DMS114 treated with DMSO at 0.1 percent for 48 hours (cell line): ENCODE measurements around the gene TCOF1.

Experiments used
- DNase-seq: peaks from one replicate; lab custom pipeline; 2025; ENCODE audit not compliant: unreplicated experiment; lab: John Stamatoyannopoulos, UW

TCOF1 gene

DNA sequence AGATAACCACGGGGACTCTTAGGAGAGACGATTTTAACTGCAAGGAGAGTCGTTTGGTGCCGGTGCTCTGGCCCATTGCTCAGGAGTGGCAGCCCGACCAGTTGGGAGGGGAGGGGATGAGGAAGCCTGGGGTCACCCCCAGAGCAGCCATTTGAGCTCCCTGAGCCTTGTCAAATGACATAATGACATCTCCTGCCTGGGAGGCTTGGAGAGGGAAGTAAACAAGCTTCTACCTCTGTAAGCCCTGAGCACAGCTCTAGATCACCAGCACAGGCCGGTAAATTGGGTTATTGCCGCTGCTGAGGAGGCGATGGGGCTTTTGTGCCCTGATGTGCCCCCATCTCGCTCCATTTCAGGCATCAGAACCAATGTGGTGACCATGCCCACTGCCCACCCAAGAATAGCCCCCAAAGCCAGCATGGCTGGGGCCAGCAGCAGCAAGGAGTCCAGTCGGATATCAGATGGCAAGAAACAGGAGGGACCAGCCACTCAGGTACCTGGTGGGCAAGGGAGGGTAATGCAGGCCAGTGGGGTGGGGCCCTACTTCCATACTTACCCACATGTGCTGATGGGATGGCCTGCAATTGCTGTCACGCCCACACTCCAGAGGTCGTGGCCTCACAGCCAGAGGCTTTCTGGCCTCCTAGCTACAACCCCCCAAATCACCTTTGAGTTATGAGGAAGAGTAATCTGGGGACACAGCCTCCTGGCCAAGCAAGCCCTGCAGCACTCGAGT lies 32.2 kb downstream of the TCOF1 start:
- no peak for DNase-seq

DNA sequence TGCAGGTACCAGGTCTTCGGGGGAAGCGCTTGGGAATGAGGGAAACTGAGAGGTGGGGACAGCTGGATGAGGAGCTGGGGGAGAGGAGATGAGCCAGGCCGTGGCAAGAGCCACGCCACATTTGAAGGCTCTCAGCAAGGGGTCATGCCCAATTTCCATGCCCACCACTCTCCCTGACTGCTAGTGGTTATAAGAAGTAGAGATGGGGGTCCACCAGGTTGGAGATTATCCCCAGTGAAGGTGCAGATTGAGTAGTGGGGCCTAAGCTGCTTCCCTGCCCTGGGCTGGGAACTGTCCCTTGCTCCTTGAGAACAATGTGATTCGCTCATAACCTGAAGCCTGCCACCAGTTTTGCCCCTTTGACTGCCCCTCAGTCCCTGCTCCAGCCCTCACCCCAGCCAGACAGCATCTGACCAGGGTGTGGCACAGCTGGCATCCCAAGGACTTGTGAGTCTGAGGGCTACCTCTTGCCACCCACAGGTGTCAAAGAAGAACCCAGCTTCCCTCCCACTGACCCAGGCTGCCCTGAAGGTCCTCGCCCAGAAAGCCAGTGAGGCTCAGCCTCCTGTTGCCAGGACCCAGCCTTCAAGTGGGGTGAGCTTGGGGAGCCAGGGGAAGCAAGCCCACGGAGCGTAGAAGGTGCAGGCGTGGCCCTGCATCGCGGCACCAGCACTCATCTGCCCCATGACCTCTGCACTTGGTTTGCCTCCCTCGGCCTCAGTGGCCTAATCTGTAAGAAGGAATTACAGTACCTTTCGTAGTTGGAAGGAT lies 33.8 kb downstream of the TCOF1 start:
- DNase-seq: no peak

DNA sequence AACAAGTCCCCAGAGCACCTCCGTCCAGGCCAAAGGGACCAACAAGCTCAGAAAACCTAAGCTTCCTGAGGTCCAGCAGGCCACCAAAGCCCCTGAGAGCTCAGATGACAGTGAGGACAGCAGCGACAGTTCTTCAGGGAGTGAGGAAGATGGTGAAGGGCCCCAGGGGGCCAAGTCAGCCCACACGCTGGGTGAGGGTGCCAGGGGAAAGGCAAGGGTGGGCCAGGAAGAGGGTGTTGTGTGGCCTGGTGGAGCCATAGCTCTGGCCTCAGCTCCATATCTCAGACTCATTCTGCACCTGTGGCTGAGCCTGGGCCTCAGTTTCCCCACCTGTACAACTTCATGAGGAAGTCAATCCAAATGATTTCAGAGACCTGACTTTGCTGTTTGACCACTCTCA lies 34.5 kb downstream of the TCOF1 start:
- DNase-seq: no peak

DNA sequence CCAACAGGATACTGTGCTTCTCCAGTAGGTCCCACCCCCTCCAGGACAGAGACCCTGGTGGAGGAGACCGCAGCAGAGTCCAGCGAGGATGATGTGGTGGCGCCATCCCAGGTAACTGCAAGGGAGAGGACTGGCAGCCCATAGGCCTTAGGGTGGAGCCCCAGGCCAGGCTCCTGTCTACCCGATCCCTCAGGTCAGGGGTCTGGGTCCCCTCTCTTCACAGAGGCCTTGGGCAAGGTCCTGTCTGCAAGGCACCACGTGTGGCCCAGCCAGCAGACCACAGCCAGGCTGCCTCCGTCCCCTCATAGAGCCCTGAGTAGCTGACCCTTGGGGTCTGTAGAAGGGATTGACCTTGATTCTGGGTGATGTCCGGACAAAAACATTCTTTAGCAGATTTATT lies 35.2 kb downstream of the TCOF1 start:
- DNase-seq: no peak

DNA sequence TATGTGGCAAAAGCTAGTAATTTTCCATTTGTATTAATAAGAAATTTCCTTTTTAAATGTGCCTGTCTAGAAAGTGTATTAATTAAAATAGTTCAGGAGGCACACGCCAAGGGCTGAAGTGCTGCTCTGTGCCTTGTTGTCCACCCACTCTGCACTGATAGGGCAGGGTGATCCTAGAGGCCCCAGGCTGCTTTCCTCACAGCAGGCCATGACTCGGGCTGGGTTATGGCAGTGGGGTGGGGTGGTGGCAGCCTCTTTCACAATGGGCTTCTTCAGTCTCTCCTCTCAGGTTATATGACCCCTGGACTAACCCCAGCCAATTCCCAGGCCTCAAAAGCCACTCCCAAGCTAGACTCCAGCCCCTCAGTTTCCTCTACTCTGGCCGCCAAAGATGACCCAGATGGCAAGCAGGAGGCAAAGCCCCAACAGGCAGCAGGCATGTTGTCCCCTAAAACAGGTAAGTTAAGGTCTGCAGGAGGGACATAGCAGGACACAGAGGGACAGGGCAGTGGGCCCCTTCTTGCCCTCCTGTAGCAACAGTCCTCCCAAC lies 35.7 kb downstream of the TCOF1 start:
- no peak for DNase-seq

DNA sequence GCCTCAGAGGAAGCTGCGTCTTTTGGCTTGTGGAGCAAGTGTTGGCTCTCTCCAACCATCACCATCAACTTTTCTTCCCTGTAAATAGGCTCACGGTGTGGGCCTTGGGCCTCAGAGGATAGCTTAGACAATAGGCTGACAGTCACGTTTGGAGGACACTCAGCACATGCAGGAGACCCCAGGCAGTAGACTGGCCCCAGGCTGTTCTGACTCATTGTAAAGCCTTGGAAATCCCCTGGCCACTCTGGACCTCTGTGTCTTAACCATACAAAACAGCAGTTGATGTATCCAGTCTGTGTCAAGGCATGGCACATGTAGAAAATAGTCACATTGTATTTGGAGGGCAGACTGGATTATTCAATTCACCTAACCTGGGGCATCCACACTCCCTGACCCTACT lies 36.6 kb downstream of the TCOF1 start:
- DNase-seq: no peak

DNA sequence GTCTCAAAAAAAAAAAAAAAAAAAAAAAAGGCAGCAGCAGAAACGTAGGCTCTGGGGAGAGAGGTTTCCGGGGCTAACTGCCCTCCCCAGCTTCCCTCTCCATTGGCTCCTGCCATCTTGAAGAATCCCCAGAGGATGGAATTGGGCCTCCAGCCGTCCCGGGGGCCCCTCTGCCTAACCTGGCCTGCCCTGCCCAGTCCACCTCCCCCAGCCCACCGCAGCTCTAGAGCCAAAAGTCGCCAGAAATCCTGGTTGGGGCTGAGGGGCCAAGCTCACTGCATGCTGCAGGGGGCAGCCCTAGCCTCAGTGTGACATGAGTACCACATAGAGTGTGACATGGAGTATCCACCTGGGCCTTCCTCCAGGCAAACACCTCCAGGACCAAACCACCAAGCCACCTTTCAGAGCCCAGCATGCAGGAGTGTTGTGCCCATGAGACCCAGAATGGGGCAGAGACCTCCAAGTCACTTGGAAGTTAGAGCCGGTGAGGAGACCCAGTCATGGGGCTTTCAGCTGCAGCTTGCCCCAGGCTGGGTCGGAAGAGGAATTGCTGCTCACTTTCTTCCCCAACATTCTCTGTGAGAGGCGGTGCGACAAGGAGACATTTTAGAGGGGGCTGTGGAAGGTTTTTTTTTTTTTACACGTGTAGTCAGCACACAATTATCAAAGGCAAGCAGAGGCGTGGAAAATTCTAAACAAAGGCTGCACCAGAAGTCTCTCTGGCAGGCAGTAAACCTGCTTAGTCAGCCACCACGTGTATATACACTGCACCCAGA lies 37.6 kb downstream of the TCOF1 start:
- no peak for DNase-seq

DNA sequence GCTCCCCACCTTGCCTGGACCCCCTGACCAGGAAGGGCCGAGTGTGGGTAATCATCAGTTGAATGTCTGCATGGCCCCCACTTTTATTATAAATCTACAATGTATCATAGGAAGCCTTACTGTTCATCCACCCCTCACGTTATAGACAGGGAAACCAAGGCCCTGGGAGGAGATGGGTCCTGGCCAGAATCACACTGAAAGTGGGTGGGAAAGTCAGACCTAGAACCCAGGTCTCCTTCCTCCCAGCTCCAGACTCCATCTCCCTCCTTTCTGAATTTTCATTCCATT lies 38.1 kb downstream of the TCOF1 start:
- DNase-seq: no peak

DNA sequence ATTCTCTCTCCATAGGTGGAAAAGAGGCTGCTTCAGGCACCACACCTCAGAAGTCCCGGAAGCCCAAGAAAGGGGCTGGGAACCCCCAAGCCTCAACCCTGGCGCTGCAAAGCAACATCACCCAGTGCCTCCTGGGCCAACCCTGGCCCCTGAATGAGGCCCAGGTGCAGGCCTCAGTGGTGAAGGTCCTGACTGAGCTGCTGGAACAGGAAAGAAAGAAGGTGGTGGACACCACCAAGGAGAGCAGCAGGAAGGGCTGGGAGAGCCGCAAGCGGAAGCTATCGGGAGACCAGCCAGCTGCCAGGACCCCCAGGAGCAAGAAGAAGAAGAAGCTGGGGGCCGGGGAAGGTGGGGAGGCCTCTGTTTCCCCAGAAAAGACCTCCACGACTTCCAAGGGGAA lies 38.8 kb downstream of the TCOF1 start:
- DNase-seq: no peak

DNA sequence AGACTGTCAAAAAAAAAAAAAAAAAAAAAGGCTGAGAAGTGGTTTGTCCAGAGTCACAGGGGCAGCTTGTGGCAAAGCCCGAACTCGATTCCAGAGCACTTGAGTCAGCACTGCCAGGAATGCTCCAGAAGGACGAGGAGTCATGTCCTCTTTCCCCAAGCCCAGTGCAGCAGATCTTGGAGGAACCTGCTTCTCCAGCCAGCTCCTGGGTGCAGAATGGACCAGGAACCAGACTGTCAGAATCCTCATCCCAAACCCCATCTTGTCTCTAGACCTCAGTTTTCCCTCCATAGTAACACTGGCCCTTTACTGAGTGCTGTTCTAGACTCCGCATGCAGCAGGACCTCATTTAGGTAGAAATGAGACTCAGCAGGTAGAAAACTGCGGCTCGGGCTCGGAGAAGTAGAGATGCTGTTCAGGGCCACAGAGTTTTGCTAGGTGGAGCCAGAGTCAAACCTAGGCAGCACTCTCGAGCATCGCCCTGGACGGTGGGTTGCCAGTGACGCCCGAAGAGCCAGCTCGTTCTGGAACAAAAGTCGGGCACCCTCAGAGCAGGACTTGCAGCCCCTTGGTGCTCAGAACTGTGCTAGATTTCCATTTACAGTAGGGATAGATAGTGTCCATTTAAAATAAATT lies 39.8 kb downstream of the TCOF1 start:
- no peak for DNase-seq

DNA sequence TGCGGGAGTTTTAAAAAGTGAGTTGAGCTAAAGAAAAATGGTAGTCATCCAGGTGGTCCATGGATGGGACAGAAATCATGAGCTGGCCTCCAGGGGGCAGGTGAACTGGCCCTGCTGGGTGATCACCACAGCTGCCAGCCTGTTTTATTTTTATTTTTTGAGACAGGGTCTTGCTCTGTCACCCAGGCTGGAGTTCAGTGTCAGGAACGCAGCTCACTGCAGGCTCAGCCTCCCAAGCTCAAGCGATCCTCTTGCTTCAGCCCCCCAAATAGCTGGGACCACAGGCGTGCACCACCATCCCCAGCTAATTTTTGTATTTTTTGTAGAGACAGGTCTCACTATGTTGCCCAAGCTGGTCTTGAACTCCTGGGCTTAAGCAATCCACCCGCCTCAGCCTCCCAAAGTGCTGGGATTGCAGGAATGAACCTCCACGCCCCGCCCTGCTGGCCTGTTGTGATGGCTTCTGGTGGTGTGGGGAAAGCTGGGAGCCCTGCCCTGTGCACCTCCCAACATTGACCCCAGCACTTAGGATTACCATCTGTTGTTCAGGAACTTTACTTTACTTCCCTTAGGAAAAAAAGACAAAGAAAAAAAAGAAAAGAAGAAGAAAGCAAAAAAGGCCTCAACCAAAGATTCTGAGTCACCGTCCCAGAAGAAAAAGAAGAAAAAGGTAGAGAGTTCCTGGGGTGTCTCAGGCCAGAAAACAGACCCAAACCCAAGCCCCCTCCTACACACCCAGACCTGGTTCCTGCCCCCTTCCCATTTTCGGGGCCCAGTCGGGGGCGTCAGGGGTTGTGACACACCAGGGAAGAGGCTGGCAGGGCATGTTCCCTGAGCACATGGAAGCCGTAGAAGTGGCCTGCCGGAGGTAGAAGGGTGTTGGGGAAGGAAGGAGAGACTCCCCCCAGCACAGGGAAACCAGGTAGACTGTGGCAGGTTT lies 40.6 kb downstream of the TCOF1 start:
- no peak for DNase-seq

DNA sequence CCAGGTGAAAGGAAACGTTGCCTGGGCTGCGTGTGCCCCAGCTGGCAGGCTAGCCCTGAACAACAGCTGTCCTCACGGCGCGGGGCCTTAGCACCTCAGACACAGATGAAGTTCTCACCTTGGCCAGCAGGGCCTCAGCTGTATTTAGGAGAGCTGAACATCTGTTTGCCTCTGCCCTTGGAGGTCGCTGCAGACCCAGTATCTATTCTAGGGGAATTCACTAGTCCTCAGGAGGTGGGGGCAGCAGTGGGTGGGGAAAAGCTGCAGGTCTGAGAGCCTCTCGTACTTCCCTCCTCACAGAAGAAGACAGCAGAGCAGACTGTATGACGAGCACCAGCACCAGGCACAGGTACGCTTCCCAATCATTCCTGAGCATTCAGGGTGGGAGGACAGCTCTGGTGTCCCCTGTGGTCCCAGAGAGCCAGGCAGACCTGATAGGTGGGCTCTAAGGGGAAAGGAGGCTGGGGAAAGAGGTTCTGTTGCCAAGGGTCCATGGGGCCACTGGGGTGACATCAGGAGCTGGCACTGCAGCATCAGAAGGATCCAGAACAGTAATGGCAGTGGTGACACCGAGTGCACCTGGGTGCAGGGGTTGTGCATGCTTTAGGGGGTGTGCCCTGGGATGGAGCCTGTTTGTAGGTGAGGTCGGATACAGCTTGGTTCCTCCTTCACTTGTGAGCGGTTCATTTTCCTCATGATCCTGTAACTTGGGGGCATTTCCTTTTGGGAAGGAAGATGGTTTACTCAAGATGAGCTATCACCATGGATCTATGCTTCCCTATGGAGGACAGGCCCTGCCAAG lies 41.4 kb downstream of the TCOF1 start:
- DNase-seq: no peak

DNA sequence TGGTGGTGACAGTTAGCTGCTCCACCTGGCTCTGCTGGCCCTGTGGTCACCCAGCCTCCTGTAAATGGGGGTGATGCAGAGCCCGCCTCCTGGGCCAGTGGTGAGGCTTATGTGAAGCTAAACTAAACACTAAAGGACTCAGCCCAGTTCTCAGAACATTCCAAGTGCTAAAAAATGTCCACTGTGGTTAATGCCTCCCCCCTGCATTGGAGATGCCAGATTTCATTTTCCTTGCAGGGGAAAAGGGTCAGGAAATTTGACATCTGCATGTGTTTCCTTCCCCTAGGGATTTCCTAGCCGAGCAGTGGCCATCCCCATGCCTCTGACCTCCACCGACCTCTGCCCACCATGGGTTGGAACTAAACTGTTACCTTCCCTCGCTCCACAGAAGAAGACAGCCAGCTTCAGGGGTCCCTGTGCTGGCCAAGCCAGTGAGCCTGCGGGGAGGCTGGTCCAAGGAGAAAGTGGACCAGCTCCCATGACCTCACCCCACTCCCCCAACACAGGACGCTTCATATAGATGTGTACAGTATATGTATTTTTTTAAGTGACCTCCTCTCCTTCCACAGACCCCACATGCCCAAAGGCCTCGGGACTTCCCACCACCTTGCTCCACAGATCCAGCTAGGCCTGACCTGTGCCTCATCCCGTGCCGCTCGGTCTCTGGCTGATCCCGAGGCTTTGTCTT lies 42.2 kb downstream of the TCOF1 start:
- DNase-seq: no peak

DNA sequence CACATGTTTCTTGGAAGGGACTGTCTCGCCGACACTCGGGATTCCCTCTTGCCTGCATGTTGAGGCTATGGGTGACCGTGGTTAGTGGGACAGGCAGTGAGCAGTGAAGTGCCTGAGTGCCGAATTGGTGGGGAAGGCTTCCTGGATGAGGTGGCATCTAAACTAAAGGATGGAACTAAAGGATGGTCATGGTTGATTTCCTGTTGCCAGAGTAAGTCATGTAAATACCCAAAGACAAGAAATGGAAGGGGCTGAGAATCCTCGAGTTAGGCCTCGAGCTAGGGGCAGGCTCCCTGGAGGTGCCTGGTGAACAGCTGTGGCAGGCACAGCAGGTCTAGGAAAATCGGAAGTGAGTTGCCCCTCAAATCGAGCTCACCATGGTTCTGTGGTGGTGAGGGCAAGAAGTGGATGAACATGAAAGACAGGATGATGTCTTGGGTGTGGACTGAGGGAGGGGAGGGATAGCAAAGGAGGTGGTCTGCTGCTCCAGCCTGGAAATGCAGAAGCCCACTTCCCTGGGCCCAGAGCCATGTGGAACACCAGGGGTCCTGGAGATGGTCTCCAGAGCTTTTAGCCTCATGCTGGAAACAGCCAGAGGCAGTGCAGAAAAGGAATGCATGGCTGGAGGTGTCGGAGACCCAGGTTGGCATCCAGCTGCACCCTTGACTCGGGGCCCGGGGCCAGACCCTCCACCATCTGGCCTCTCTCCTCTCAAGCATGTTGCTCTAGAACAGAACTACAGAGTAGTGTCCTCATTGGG lies 43.0 kb downstream of the TCOF1 start:
- DNase-seq: no peak

DNA sequence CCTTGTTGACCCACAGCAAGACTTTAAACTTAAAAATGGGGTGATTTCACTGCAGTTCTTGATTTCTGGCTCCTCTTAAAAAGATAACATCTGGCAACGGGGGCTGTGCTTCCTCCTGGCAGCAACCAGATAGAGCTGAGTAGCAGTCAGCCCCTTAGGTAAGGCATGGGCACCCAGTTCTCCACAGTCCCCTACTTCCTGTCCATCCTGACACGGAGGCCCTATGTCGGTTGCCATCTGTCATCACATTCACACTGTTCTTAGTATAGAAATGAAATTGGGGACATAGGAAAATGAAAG lies 43.5 kb downstream of the TCOF1 start:
- no peak for DNase-seq

DNA sequence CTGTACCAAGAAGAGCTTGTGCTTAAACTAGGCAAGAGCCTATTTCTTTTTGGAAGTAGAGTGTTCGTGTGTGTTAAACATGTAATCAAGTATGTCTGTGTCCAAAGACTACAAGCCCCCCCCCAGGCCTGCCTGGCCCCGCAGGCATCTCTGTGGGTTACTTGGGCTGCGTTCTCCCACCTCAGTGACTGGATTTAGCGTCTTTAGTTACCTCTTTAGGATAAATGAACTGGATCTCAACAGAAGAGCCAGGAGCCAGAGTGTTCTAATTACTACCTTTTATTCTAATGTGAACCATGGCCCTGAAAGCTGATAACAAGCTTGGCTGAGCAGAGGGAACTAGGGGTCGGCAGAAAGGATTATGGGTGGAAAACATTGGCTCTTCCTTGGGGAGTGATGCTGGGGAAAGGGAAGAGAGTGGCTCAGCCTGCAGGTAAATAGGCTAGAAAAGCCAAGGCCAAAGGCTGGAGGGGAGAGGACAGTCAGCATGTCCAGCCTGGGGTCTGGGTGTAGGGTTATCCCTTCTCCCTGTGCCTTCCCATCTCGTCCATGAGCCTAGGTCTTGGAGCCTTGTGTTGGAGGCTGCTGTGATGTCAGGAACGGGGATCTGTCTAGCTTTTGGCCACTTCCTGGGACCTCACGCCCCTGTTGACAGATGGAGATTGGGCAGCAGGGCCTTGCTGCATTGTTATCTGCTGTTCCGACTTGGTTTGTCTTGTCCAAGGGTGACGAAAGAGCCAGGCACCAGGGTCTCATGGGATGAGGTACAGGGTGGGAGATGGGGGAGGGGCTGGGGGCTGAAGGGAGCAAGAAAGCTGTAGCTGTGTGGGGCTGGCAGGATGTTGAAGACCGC lies 44.1 kb downstream of the TCOF1 start:
- no peak for DNase-seq

DNA sequence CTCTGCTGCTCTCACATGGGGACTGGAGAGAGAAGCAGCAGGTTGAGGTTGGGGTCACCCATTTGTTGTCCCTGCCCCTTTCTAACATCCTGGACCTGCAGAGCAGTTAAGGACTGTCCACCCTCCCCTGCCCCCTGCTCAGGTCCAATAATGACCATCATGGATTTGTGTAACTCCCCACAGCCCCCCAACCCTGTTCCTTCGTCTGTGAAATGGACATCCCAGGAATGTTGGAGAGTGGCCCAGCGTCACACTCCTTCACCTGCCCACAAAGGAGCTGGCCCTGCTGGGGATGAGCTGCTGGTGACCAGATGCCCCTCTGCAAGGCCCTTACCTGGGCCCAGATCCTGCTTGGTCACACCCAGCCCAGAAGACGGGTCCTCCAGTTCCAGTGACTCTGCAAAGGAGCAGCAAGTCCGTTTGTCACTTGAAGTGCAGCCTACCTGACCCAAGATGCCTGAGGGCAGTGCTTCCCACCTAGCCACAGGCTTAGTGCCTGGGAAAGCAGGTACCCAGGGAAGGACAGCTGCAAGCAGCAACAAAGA lies 44.8 kb downstream of the TCOF1 start:
- no peak for DNase-seq
